Kidney (tissue), 22 donors: ENCODE measurements around the gene ZNF579. TPM values are rescaled to one million over a fixed set of nuclear protein-coding genes. Genes with fewer than 3 reads are reported as not detected.

ENCODE experiments used
- DNase-seq, 5 donors: peaks; one replicate each; pipeline ENCODE4 v3.0.0-alpha.2; 2013 to 2020
- FAIRE-seq: peaks from 2 replicates; lab custom pipeline; 2012; peaks lifted over from hg19 to GRCh38; lab: Jason Lieb, UNC
- H3K27ac ChIP-seq, 2 donors: one replicate each; pipeline ENCODE4 v1.7.0; 2013; ENCODE audit warnings: low read depth in 2 of 2, low read length in 2 of 2, inconsistent platforms in 1 of 2
- H3K27me3 ChIP-seq: one replicate; pipeline ENCODE4 v1.7.1; 2013; ENCODE audit warnings: low read length, inconsistent platforms; ENCODE audit not compliant: control insufficient read depth, insufficient read depth
- H3K36me3 ChIP-seq, 3 donors: one replicate each; pipeline versions ENCODE4 v1.7.0 to v1.7.1; 2013; ENCODE audit warnings: low read length in 3 of 3, control low read depth in 1 of 3, inconsistent platforms in 1 of 3; ENCODE audit not compliant: insufficient read depth in 3 of 3, control insufficient read depth in 2 of 3
- H3K4me1 ChIP-seq, 3 donors: one replicate each; pipeline versions ENCODE4 v1.7.0 to v1.7.1; 2013; ENCODE audit warnings: low read length in 3 of 3, inconsistent platforms in 1 of 3, low read depth in 1 of 3; ENCODE audit not compliant: control insufficient read depth in 2 of 3, insufficient read depth in 2 of 3
- H3K4me3 ChIP-seq, 3 donors: one replicate each; pipeline versions ENCODE4 v1.7.0 to v1.8.1; 2013; ENCODE audit warnings: low read length in 3 of 3, control low read depth in 1 of 3, inconsistent platforms in 1 of 3
- H3K9ac ChIP-seq, 3 donors: one replicate each; pipeline versions ENCODE4 v1.7.0 to v1.7.1; 2013; ENCODE audit warnings: low read length in 3 of 3, control low read depth in 1 of 3, inconsistent platforms in 1 of 3
- H3K9me3 ChIP-seq, 3 donors: one replicate each; pipeline versions ENCODE4 v1.7.0 to v1.7.1; 2013; ENCODE audit warnings: low read length in 3 of 3, control low read depth in 1 of 3, inconsistent platforms in 1 of 3; ENCODE audit not compliant: control insufficient read depth in 2 of 3, insufficient read depth in 1 of 3
- intact Hi-C: fragments of 100-400 bp; cut with DNase I; formaldehyde crosslinking; loops from one replicate; pipeline ENCODE4 v1.11.1; 2022
- long read RNA-seq, 10 donors: library from polyadenylated mRNA in 1 of 10; unstranded in 1 of 10; transcript quantifications; one replicate each; pipeline ENCODE4 v2.0.0 and lab custom pipeline, GENCODE V29; 2021 to 2026
- polyA plus RNA-seq: library from polyadenylated mRNA; stranded (reverse); fragments of 350-450 nt; fragmentation: Illumina TruSeq; extraction: RNeasy Lipid Tissue Mini Kit (QIAGEN cat#74804); gene quantifications from one replicate; pipeline ENCODE4 v1.2.3, GENCODE V29; 2014; ENCODE audit warnings: low read depth, low replicate concordance; ENCODE audit not compliant: insufficient read depth
- total RNA-seq: library from RNA; stranded (reverse); fragmentation: NEBNext Ultra II Directional; extraction: Animal tissue kit (Norgen Biotek cat#: 25700); gene quantifications from one replicate; pipeline ENCODE4 v1.2.1, GENCODE V29; 2021
- TF ChIP-seq, protein P1 (sequence below): IDR thresholded peaks from 3 replicates; pipeline ENCODE4 v1.5.1; 2012; ENCODE audit warnings: mild to moderate bottlenecking, moderate library complexity, borderline replicate concordance; ENCODE audit not compliant: insufficient read depth; ENCODE audit errors: extremely low read depth
- donor health status: control.
- donor health status: control.
- donor health status: control.
- donor health status: control.
- donor health status: control.
- donor health status: DM: yes; HTN: yes; CAD: no.
- donor health status: Normal renal cell carcinoma (clear cell type).

The ZNF579 gene, protein sequence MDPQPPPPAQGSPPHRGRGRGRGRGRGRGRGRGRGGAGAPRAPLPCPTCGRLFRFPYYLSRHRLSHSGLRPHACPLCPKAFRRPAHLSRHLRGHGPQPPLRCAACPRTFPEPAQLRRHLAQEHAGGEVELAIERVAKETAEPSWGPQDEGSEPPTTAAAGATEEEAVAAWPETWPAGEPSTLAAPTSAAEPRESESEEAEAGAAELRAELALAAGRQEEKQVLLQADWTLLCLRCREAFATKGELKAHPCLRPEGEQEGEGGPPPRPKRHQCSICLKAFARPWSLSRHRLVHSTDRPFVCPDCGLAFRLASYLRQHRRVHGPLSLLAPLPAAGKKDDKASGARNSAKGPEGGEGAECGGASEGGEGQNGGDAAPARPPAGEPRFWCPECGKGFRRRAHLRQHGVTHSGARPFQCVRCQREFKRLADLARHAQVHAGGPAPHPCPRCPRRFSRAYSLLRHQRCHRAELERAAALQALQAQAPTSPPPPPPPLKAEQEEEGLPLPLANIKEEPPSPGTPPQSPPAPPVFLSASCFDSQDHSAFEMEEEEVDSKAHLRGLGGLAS
- total RNA-seq (16.6 TPM), polyA plus RNA-seq (10.9 TPM)
- long read RNA-seq, donor 1, transcript ZNF579-201 (2 exons, 2,899 nt) = major isoform, 8 of 8 reads
- long read RNA-seq, donor 1, partial matches to known transcripts = 0 of 8 reads
- long read RNA-seq, donor 1, other reads (novel, unspliced or antisense) = 0 of 8 reads
- long read RNA-seq, donor 2, partial matches to known transcripts = 0 of 1 reads
- long read RNA-seq, donor 2, other reads (novel, unspliced or antisense) = 0 of 1 reads
- long read RNA-seq, donor 3, transcript ZNF579-201 (2 exons, 2,899 nt) = major isoform, 5 of 5 reads
- long read RNA-seq, donor 3, partial matches to known transcripts = 0 of 5 reads
- long read RNA-seq, donor 3, other reads (novel, unspliced or antisense) = 0 of 5 reads
- long read RNA-seq, donor 4, transcript ZNF579-201 (2 exons, 2,899 nt) = major isoform, 6 of 6 reads
- long read RNA-seq, donor 4, partial matches to known transcripts = 0 of 6 reads
- long read RNA-seq, donor 4, other reads (novel, unspliced or antisense) = 0 of 6 reads
- long read RNA-seq, donor 5 = 0 reads
- long read RNA-seq, donor 6, partial matches to known transcripts = 0 of 3 reads
- long read RNA-seq, donor 6, other reads (novel, unspliced or antisense) = 0 of 3 reads
- long read RNA-seq, donor 7, partial matches to known transcripts = 0 of 7 reads
- long read RNA-seq, donor 7, other reads (novel, unspliced or antisense) = 5 of 7 reads
- long read RNA-seq, donor 8, transcript ZNF579-201 (2 exons, 2,899 nt) = major isoform, 5 of 5 reads
- long read RNA-seq, donor 8, partial matches to known transcripts = 0 of 5 reads
- long read RNA-seq, donor 8, other reads (novel, unspliced or antisense) = 0 of 5 reads
- long read RNA-seq, donor 9, transcript ZNF579-201 (2 exons, 2,899 nt) = major isoform, 5 of 5 reads
- long read RNA-seq, donor 9, partial matches to known transcripts = 0 of 5 reads
- long read RNA-seq, donor 9, other reads (novel, unspliced or antisense) = 0 of 5 reads
- long read RNA-seq, donor 10, transcript ZNF579-201 (2 exons, 2,899 nt) = major isoform, 7 of 7 reads
- long read RNA-seq, donor 10, partial matches to known transcripts = 0 of 7 reads
- long read RNA-seq, donor 10, other reads (novel, unspliced or antisense) = 0 of 7 reads

- peak within 1 kb of the TSS; percentile 77 to 79 (median 77) for H3K9ac ChIP-seq
- H3K27me3 ChIP-seq = no peaks in the 10 kb centered on the region
- no peaks in the 10 kb centered on the region for H3K9me3 ChIP-seq
- peaks cover 3 to 11% (median 6%) of the 10 kb centered on the region in 3 donors for H3K4me1 ChIP-seq
- H3K27ac ChIP-seq = peak within 1 kb of the TSS; percentile 66 to 94
- peaks cover 0 to 8% (median 0%) of the 10 kb centered on the region in 3 donors for H3K36me3 ChIP-seq
- TF ChIP-seq, protein P1, sequence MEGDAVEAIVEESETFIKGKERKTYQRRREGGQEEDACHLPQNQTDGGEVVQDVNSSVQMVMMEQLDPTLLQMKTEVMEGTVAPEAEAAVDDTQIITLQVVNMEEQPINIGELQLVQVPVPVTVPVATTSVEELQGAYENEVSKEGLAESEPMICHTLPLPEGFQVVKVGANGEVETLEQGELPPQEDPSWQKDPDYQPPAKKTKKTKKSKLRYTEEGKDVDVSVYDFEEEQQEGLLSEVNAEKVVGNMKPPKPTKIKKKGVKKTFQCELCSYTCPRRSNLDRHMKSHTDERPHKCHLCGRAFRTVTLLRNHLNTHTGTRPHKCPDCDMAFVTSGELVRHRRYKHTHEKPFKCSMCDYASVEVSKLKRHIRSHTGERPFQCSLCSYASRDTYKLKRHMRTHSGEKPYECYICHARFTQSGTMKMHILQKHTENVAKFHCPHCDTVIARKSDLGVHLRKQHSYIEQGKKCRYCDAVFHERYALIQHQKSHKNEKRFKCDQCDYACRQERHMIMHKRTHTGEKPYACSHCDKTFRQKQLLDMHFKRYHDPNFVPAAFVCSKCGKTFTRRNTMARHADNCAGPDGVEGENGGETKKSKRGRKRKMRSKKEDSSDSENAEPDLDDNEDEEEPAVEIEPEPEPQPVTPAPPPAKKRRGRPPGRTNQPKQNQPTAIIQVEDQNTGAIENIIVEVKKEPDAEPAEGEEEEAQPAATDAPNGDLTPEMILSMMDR = no peak
- FAIRE-seq (no peak), DNase-seq (peak; percentile 92 to 95 (median 94))
- intact Hi-C loops = no loop called here
- peak within 1 kb of the TSS; percentile 30 to 87 (median 75) for H3K4me3 ChIP-seq
These were observed at the start of gene ZNF579 for GRCh38 chr19:55580628-55581144. Gene ZNF579 (minus strand): TSS chr19:55580848. CDS start chr19:55579639, 1,209 bp downstream.

- DNase-seq (no peak), FAIRE-seq (no peak)
- H3K36me3 ChIP-seq = no peaks in the 10 kb centered on the region
- intact Hi-C loops = no loop called here
- H3K27me3 ChIP-seq = no peaks in the 10 kb centered on the region
- H3K4me1 ChIP-seq = peaks cover 2 to 6% (median 5%) of the 10 kb centered on the region in 3 donors
- no peak overlapping the region for H3K27ac ChIP-seq
- no peaks in the 10 kb centered on the region for H3K9me3 ChIP-seq
- no peak overlapping the region for H3K4me3 ChIP-seq
- TF ChIP-seq, protein P1 = no peak
- no peak overlapping the region for H3K9ac ChIP-seq
These were observed 45.7 kb upstream of the ZNF579 start for GRCh38 chr19:55626350-55626749.

GRCh38 chr19:55625004-55625326 lies 44.3 kb upstream of the ZNF579 start:
- Histone ChIP-seq H3K27me3 (no peaks in the 10 kb centered on the region), H3K36me3 (peaks cover 0 to 6% (median 0%) of the 10 kb centered on the region in 3 donors), H3K27ac (peak overlapping the region; percentile 99), H3K4me1 (peaks cover 2 to 6% (median 5%) of the 10 kb centered on the region in 3 donors), H3K4me3 (peak overlapping the region; percentile 79 to 89 (median 88)), H3K9me3 (no peaks in the 10 kb centered on the region), H3K9ac (peak overlapping the region in 2 of 3 donors; percentile 71 to 80)
- DNase-seq = no peak
- TF ChIP-seq, protein P1 = no peak
- FAIRE-seq = no peak
- intact Hi-C loops = no loop called here
